Breast epithelium (tissue), 4 donors: Measurements from ENCODE around the gene PTGFR. TPM values are rescaled to one million over a fixed set of nuclear protein-coding genes. Genes with fewer than 3 reads are reported as not detected.

Experiments used
- DNase-seq, 2 donors: peaks; one replicate each; pipeline ENCODE4 v3.0.0-alpha.2; 2019; ENCODE audit warnings: low spot score in 2 of 2
- H3K27ac ChIP-seq, 2 donors: fragments of 200-600 bp; sonication (generic) in 1 of 2; one replicate each; pipeline ENCODE4 v1.5.1; 2016 to 2019; ENCODE audit warnings: mild to moderate bottlenecking in 1 of 2
- H3K27me3 ChIP-seq, 2 donors: fragments of 200-600 bp; sonication (generic) in 1 of 2; one replicate each; pipeline versions ENCODE4 v1.5.1 to v1.6.0; 2017 to 2019; ENCODE audit warnings: control low read depth in 1 of 2, mild to moderate bottlenecking in 1 of 2
- H3K36me3 ChIP-seq: fragments of 200-600 bp; one replicate; pipeline ENCODE4 v1.5.1; 2019
- H3K4me1 ChIP-seq, 2 donors: fragments of 200-600 bp; sonication (generic); one replicate each; pipeline ENCODE4 v1.5.1; 2016 to 2019; ENCODE audit warnings: control low read depth in 1 of 2
- H3K4me3 ChIP-seq, 3 donors: fragments of 200-600 bp; sonication (generic); 1 replicate in 2 of 3; 2 replicates in 1 of 3; pipeline ENCODE4 v1.5.1; 2016 to 2019; ENCODE audit warnings: mild to moderate bottlenecking in 3 of 3, moderate library complexity in 2 of 3
- H3K9me3 ChIP-seq, 2 donors: fragments of 200-600 bp; sonication (generic) in 1 of 2; one replicate each; pipeline ENCODE4 v1.5.1; 2016 to 2019; ENCODE audit warnings: control low read depth in 1 of 2
- POLR2A ChIP-seq: fragments of 450-650 bp; IDR thresholded peaks from one replicate; pipeline ENCODE4 v1.6.1; 2016; ENCODE audit warnings: antibody characterized with exemption, mild to moderate bottlenecking, moderate library complexity
- POLR2AphosphoS5 ChIP-seq, 3 donors: sonication (generic); formaldehyde crosslinking; IDR thresholded peaks; one replicate each; pipeline ENCODE4 v1.6.1; 2017; ENCODE audit warnings: antibody characterized with exemption in 3 of 3
- intact Hi-C: fragments of 100-400 bp; cut with DNase I; formaldehyde crosslinking; loops from one replicate; pipeline ENCODE4 v1.15.1; 2023; ENCODE audit warnings: low total_unique reads
- total RNA-seq, 3 donors: library from RNA; depleted of rRNA; stranded (reverse); fragments of >200 nt; gene quantifications; one replicate each; pipeline ENCODE4 v1.1.0, GENCODE V29; 2016
- TF ChIP-seq, protein P1 (sequence below), 3 donors: fragments of 450-650 bp; IDR thresholded peaks; one replicate each; pipeline ENCODE4 v1.5.1; 2016 to 2017; ENCODE audit warnings: antibody characterized with exemption in 3 of 3, mild to moderate bottlenecking in 3 of 3, moderate library complexity in 3 of 3

The PTGFR gene
- total RNA-seq, 3 donors from 2014 or later = 2.3 to 16.5 (median 7.9) TPM

DNA sequence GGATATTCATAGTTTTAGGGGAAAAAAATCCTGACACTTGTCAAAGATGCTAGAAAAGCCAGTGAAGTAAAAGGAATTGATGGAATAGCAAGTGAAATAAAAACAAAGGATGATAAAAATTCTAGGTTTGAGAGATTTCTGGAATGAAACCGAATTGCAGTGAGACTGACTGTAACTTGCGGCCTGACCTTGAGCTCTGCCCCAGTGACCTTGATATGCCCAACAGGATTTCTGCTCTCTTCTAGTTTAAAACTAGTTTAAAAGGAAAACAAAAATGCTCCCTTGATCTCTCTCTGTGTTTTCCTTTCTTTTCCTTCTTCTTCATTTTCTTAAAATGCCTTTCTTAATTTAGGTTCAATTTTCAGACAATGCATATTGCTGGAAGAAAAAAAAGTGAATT lies 74.6 kb downstream of the PTGFR start:
- Histone ChIP-seq H3K27ac (no peak overlapping the region), H3K27me3 (no peaks in the 10 kb centered on the region), H3K36me3 (no peaks in the 10 kb centered on the region), H3K9me3 (no peaks in the 10 kb centered on the region), H3K4me3 (no peak overlapping the region), H3K4me1 (no peaks in the 10 kb centered on the region)
- no peak for DNase-seq
- TF ChIP-seq POLR2A (no peak), POLR2AphosphoS5 (IDR thresholded peaks at IDR 0.05) (no peak)
- TF ChIP-seq, protein P1, sequence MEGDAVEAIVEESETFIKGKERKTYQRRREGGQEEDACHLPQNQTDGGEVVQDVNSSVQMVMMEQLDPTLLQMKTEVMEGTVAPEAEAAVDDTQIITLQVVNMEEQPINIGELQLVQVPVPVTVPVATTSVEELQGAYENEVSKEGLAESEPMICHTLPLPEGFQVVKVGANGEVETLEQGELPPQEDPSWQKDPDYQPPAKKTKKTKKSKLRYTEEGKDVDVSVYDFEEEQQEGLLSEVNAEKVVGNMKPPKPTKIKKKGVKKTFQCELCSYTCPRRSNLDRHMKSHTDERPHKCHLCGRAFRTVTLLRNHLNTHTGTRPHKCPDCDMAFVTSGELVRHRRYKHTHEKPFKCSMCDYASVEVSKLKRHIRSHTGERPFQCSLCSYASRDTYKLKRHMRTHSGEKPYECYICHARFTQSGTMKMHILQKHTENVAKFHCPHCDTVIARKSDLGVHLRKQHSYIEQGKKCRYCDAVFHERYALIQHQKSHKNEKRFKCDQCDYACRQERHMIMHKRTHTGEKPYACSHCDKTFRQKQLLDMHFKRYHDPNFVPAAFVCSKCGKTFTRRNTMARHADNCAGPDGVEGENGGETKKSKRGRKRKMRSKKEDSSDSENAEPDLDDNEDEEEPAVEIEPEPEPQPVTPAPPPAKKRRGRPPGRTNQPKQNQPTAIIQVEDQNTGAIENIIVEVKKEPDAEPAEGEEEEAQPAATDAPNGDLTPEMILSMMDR (IDR thresholded peaks at IDR 0.05) = no peak
- intact Hi-C loops = no loop called here

GRCh38 chr1:78570539-78570938 lies 79.8 kb downstream of the PTGFR start:
- Histone ChIP-seq H3K9me3 (no peaks in the 10 kb centered on the region), H3K4me1 (no peaks in the 10 kb centered on the region)

DNA sequence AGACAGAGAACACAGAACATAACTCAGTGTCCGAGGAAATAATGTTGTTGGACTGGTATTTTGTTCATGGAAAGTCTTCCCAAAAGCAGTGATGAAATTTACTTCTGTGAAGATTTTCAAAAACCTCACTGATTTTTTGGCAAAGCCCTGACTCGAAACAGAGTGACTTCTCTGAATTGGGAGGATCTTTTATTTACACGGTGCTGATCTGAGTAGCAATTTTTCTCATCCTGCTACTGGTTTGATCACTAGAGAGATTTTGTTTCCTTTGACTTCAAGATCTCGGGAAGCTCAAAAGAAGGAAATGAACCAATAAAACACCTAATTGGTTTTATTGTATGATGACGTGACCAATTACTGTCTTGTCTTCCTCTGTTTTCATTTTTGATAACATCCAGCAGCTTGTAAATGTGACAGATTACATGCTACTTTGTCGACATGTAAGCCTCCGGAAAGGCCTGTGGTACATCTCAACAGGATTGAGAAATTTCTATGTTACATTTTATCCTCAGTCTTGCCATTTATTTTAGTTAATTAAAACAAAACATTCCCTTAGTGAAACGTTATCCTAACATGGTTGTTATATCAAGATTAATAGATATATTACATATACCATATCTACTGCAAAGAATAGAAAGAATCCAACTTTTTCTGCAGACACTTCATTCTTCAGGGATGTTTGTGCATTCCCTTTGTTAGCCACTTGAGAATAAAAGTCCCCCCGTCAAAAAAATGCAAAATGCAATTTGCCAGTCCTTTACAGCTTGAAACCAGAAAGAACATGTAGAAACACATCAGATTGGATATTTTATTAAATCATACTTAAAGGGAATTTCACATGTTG lies 86.7 kb downstream of the PTGFR start:
- Histone ChIP-seq H3K27ac (no peak overlapping the region), H3K27me3 (no peaks in the 10 kb centered on the region), H3K36me3 (no peaks in the 10 kb centered on the region), H3K4me1 (no peaks in the 10 kb centered on the region), H3K4me3 (no peak overlapping the region), H3K9me3 (no peaks in the 10 kb centered on the region)
- intact Hi-C loops = no loop called here
- no peak for DNase-seq
- TF ChIP-seq POLR2AphosphoS5 (IDR thresholded peaks at IDR 0.05) (no peak), POLR2A (no peak)

More at GRCh38 chr1:78570539-78570938, 79.8 kb downstream of the PTGFR start:
- TF ChIP-seq POLR2AphosphoS5 (IDR thresholded peaks at IDR 0.05) = no peak
- TF ChIP-seq, protein P1 (IDR thresholded peaks at IDR 0.05) = no peak
- TF ChIP-seq POLR2A = no peak
- H3K36me3 ChIP-seq = no peaks in the 10 kb centered on the region
- no peak overlapping the region for H3K4me3 ChIP-seq
- intact Hi-C loops = no loop called here
- no peaks in the 10 kb centered on the region for H3K27me3 ChIP-seq
- no peak overlapping the region for H3K27ac ChIP-seq
- no peak for DNase-seq

GRCh38 chr1:78586572-78586971 lies 95.8 kb downstream of the PTGFR start:
- no peaks in the 10 kb centered on the region for H3K36me3 ChIP-seq
- no peak overlapping the region for H3K4me3 ChIP-seq
- TF ChIP-seq, protein P1 (IDR thresholded peaks at IDR 0.05) = no peak
- TF ChIP-seq POLR2AphosphoS5 (IDR thresholded peaks at IDR 0.05) (no peak), POLR2A (no peak)
- H3K9me3 ChIP-seq = no peaks in the 10 kb centered on the region
- H3K4me1 ChIP-seq = no peaks in the 10 kb centered on the region
- DNase-seq = no peak
- intact Hi-C loops = no loop called here
- H3K27me3 ChIP-seq = no peaks in the 10 kb centered on the region
- H3K27ac ChIP-seq = no peak overlapping the region

- intact Hi-C loops = no loop called here
- no peaks in the 10 kb centered on the region for H3K27me3 ChIP-seq
- no peak overlapping the region for H3K4me3 ChIP-seq
- H3K36me3 ChIP-seq = no peaks in the 10 kb centered on the region
- H3K4me1 ChIP-seq = no peaks in the 10 kb centered on the region
- TF ChIP-seq, protein P1 (IDR thresholded peaks at IDR 0.05) = no peak
- no peak for TF ChIP-seq POLR2AphosphoS5 (IDR thresholded peaks at IDR 0.05)
- TF ChIP-seq POLR2A = no peak
- DNase-seq = no peak
- H3K9me3 ChIP-seq = no peaks in the 10 kb centered on the region
- H3K27ac ChIP-seq = no peak overlapping the region
Measured at GRCh38 chr1:78587211-78587610, 96.4 kb downstream of the PTGFR start.

Other genes with a start within 250 kb of the PTGFR start
- gene IFI44L, start 129.5 kb downstream of the PTGFR start, total RNA-seq = 10 to 100 TPM in 1 of 3 donors, 1 to 10 TPM in 2; 4.3 to 13.4 (median 7.8) TPM
- gene IFI44, start 158.9 kb downstream of the PTGFR start, total RNA-seq = 10 to 100 TPM; 20.0 to 25.3 (median 24.0) TPM